HG02798 (cell line): ENCODE data around the gene TGFA.
A peak's percentile ranks its signal among the peaks of the same experiment; 100 is the strongest.

Experiments
- ATAC-seq: cut with Tn5 transposase; IDR thresholded peaks from one replicate; pipeline ENCODE4 v1.9.1; 2021; ENCODE audit warnings: mild to moderate bottlenecking; ENCODE audit not compliant: unreplicated experiment, poor library complexity

TGFA gene

GRCh38 chr2:70553584-70554337 lies at the start of gene TGFA:
TGFA (minus strand) TSS chr2:70553826; CDS start chr2:70553767, 59 bp downstream.
- ATAC-seq = peak; percentile 76

GRCh38 chr2:70603066-70603465 lies 49.4 kb upstream of the TGFA start:
- no peak for ATAC-seq

GRCh38 chr2:70598197-70598596 lies 44.6 kb upstream of the TGFA start:
- ATAC-seq = no peak

- no peak for ATAC-seq
These were observed 43.1 kb upstream of the TGFA start for GRCh38 chr2:70596739-70597138.

DNA sequence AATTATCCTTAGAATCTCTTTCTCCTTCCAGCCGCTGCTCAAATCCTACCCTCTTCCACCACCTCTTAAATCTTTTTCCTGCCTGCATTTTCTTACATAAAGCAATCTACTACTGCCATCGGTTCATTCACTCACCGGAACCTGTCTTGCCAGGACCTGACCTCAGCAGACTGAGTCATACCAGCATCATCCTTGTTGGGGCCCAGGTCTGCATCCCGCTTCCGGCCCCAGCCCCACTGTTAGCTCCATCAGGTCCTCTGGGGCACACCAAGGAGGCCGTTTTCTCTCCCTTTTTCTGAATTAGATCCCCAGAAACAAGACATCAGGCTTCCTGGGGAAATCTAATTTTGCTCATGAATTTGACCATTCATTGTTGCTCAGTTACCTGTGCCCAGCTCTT lies 42.7 kb upstream of the TGFA start:
- ATAC-seq = no peak

DNA sequence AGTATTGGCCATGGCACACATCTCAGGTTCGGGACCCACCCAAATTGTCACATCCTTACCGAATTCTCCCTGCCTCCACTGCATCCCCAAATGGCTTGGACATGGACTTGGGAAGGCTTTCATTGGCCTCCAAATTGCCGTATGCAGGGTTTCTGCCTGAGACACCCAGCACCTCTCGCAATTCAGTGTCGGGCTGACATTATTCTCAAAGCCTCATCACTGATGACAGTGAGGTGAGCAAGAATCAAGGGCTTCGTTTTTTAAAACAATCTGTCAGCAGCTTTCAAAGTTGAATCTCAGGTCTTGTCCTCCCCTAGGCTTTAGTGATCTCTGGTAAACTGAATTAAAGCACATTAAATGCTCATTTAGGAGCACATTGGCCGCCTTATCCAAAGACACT lies 29.5 kb upstream of the TGFA start:
- no peak for ATAC-seq

- ATAC-seq = no peak
These were observed 26.7 kb upstream of the TGFA start for GRCh38 chr2:70580352-70580751.

DNA sequence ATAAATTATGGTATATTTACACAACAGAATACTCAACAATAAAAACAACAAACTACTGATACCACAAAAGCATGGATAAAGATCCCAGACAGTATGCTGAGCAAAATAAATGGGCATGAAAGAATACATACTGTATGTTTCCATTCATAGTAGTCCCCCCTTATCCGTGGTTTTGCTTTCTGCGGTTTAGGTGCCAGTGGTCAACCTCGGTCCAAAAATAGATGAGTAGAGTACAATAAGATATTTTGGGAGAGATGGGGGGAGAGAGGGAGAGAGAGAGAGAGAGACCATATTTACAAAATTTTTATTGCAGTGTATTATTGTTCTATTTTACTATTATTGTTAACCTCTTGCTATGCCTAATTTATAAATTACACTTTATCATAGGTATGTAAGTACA lies 21.0 kb upstream of the TGFA start:
- no peak for ATAC-seq

- ATAC-seq = no peak
These were observed 20.5 kb upstream of the TGFA start for GRCh38 chr2:70574109-70574508.

- ATAC-seq = no peak
These were observed 16.5 kb upstream of the TGFA start for GRCh38 chr2:70570041-70570661.

- ATAC-seq = no peak
These were observed 15.9 kb upstream of the TGFA start for GRCh38 chr2:70569559-70569958.

DNA sequence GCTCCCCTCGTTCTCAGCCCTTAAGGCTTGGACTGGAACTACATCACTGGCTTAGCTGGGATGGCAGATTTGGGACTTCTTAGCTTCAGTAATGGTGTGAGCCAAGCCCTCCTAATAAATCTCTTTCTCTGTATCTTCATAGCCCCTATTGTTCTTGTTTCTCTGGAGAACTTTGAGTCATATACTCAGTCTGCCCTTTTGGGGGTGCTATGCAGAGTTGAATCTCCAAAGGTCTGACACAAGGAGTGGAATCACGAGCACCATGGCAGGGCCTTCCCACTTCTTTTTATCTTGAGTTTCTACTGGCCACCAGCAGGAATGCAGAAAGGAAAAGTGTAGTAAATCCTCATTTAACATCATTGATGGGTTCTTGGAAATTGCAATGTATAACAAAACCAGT lies 13.3 kb upstream of the TGFA start:
- ATAC-seq = no peak

- no peak for ATAC-seq
These were observed 12.8 kb upstream of the TGFA start for GRCh38 chr2:70566464-70566863.

- no peak for ATAC-seq
These were observed 11.6 kb upstream of the TGFA start for GRCh38 chr2:70565039-70565731.

DNA sequence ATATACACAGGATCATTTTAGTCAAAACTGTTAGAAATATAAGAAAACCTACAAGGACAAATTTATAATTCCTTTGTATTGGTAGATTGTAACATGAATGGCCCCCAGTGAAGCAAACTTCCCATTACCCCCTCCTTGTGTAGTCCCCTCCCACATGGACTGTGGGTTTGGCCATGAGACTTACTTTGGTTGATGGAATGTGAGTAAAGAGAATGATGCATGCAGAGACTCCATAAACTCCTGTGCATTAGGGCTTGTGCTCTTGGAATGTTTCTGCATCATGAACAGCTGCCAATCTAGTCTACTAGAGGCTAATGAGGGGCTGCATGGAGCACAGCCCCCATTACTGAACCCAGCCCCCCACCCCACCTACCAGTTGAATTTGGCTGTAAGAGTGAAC lies 8.3 kb upstream of the TGFA start:
- no peak for ATAC-seq

GRCh38 chr2:70560442-70560841 lies 6.8 kb upstream of the TGFA start:
- ATAC-seq = no peak

DNA sequence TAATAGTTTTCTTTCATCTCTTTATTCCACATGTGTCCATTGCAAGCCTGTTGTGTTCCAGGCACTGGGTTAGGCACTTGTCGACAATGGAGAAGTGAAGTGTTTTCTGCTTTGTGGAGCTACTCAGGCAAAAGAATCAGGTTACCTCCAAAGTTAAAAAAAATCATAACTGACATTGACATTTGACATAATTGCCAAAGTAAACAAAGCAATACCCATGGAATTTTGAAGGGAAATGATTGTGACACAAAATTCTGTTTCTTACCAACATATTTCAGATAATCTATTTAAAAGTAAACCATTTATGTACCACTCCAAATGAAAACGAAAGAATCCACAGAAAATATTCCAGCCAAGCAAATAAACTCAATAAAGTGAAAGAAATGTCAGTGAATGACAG lies 6.4 kb upstream of the TGFA start:
- ATAC-seq = no peak

- ATAC-seq = no peak
These were observed 4.7 kb upstream of the TGFA start for GRCh38 chr2:70558195-70558808.

DNA sequence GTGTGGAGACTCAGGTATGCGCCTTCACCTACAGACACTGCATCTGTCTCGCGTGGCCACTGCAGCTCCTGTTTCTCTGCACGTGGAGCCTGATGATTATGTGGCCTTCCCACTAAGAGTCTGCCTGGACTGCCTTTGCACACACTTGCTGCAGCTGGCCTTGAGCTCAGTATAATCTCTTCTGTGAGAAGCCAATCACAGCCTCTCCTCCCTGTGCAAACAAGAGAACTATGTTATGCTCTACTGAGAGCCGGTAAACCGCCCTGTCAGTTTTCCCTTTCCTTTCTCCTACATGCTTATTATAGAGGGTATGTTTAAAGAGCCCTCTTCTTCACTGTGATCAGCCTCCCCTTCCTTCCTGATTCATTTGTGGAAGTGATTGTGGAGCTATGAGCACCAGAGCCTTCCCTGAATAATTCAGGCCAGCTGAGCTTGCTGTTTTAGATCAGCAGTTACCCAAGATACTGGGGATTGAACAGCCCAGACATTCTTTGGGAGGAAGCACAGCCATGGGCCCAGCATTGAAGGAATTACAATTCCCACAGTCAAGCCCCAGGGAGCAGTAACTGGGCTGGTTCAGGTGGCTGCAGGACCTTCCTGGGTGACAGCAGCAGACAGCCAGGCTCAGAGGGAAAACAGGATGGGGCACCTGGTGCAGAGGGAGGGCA lies 3.7 kb upstream of the TGFA start:
- no peak for ATAC-seq

DNA sequence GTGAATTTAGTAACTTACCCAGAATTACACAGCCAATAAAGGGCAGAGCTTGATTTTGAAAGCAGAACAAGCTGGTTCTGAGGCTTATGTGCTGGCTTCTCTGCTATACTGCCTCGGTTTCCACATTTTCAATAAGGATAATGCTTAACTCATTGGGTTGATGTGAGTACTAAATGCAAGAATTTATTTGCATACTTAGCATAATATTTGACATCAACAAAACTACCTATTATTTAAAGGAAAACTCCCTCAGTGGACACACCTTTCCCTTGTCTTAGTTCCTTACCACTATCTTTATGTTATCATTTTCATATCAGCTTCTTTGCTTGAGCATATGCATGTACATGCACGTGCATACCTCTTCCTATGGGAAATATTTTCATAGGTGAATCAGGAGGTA lies 3.0 kb upstream of the TGFA start:
- no peak for ATAC-seq
